Nephron (organoid): Measurements from ENCODE around the gene CACNA2D3.

Experiments
- H3K27ac Mint-ChIP-seq, 3 experiments: 2 replicates each; pipeline ENCODE4 v1.8.0; 2020; ENCODE audit warnings: mixed read lengths in 3 of 3, mild to moderate bottlenecking in 2 of 3, moderate library complexity in 1 of 3
- H3K27me3 Mint-ChIP-seq: 2 replicates; pipeline ENCODE4 v1.8.0; 2021; ENCODE audit warnings: low read depth, mild to moderate bottlenecking, moderate library complexity, mixed read lengths
- H3K36me3 Mint-ChIP-seq: 2 replicates; pipeline ENCODE4 v1.8.0; 2020; ENCODE audit warnings: low read depth, mixed read lengths
- H3K4me1 Mint-ChIP-seq: 2 replicates; pipeline ENCODE4 v1.8.0; 2020; ENCODE audit warnings: mixed read lengths
- H3K4me3 Mint-ChIP-seq, 3 experiments: 2 replicates each; pipeline ENCODE4 v1.8.0; 2020; ENCODE audit warnings: mild to moderate bottlenecking in 3 of 3, mixed read lengths in 3 of 3, moderate library complexity in 2 of 3
- H3K9me3 Mint-ChIP-seq: 2 replicates; pipeline ENCODE4 v1.8.0; 2020; ENCODE audit warnings: mixed read lengths
- CTCF ChIP-seq, 3 experiments: fragments of 200-600 bp; sonication (generic); IDR thresholded peaks; one replicate each; pipeline ENCODE4 v1.5.0; 2021; ENCODE audit warnings: antibody characterized with exemption in 3 of 3; ENCODE audit not compliant: unreplicated experiment in 3 of 3

The CACNA2D3 gene

GRCh38 chr3:54349691-54350090 lies 227.3 kb downstream of the CACNA2D3 start:
- Mint-ChIP-seq H3K36me3 (no peaks in the 10 kb centered on the region), H3K27me3 (peaks cover 10% of the 10 kb centered on the region), H3K9me3 (no peaks in the 10 kb centered on the region), H3K27ac (peak overlapping the region; percentile 22 to 38 (median 31)), H3K4me3 (no peak overlapping the region), H3K4me1 (peaks cover 46% of the 10 kb centered on the region)
- no peak for TF ChIP-seq CTCF (IDR thresholded peaks at IDR 0.05; ENCODE audit: unreplicated experiment in 3 of 3)

GRCh38 chr3:54353546-54353945 lies 231.2 kb downstream of the CACNA2D3 start:
- TF ChIP-seq CTCF (IDR thresholded peaks at IDR 0.05; ENCODE audit: unreplicated experiment in 3 of 3) = no peak

GRCh38 chr3:54353946-54354345 lies 231.6 kb downstream of the CACNA2D3 start:
- Mint-ChIP-seq H3K4me1 (peaks cover 62% of the 10 kb centered on the region), H3K4me3 (peak overlapping the region in 1 of 3 experiments; percentile 16), H3K36me3 (no peaks in the 10 kb centered on the region), H3K27me3 (peaks cover 7% of the 10 kb centered on the region), H3K9me3 (no peaks in the 10 kb centered on the region), H3K27ac (peak overlapping the region; percentile 79 to 87 (median 79))
- no peak for TF ChIP-seq CTCF (IDR thresholded peaks at IDR 0.05; ENCODE audit: unreplicated experiment in 3 of 3)

More at GRCh38 chr3:54353546-54353945, 231.2 kb downstream of the CACNA2D3 start:
- peak overlapping the region in 1 of 3 experiments; percentile 16 for H3K4me3 Mint-ChIP-seq
- H3K9me3 Mint-ChIP-seq = no peaks in the 10 kb centered on the region
- no peaks in the 10 kb centered on the region for H3K36me3 Mint-ChIP-seq
- H3K4me1 Mint-ChIP-seq = peaks cover 59% of the 10 kb centered on the region
- peaks cover 8% of the 10 kb centered on the region for H3K27me3 Mint-ChIP-seq
- peak overlapping the region; percentile 79 to 87 (median 79) for H3K27ac Mint-ChIP-seq

- H3K27me3 Mint-ChIP-seq = no peaks in the 10 kb centered on the region
- H3K27ac Mint-ChIP-seq = peak overlapping the region in 2 of 3 experiments; percentile 79 to 87
- no peak for TF ChIP-seq CTCF (IDR thresholded peaks at IDR 0.05; ENCODE audit: unreplicated experiment in 3 of 3)
- peaks cover 57% of the 10 kb centered on the region for H3K4me1 Mint-ChIP-seq
- no peak overlapping the region for H3K4me3 Mint-ChIP-seq
- no peaks in the 10 kb centered on the region for H3K36me3 Mint-ChIP-seq
- H3K9me3 Mint-ChIP-seq = no peaks in the 10 kb centered on the region
These were observed 233.4 kb downstream of the CACNA2D3 start for GRCh38 chr3:54355800-54356199.

GRCh38 chr3:54356261-54357045 lies 234.1 kb downstream of the CACNA2D3 start:
- no peak for TF ChIP-seq CTCF (IDR thresholded peaks at IDR 0.05; ENCODE audit: unreplicated experiment in 3 of 3)
- Mint-ChIP-seq H3K27me3 (no peaks in the 10 kb centered on the region), H3K36me3 (no peaks in the 10 kb centered on the region), H3K27ac (peak overlapping the region in 2 of 3 experiments; percentile 9 to 70), H3K9me3 (no peaks in the 10 kb centered on the region), H3K4me3 (no peak overlapping the region), H3K4me1 (peaks cover 57% of the 10 kb centered on the region)

- Mint-ChIP-seq H3K36me3 (no peaks in the 10 kb centered on the region), H3K4me3 (no peak overlapping the region)
- TF ChIP-seq CTCF (IDR thresholded peaks at IDR 0.05; ENCODE audit: unreplicated experiment in 3 of 3) = no peak
These were observed 234.9 kb downstream of the CACNA2D3 start for GRCh38 chr3:54357301-54357700.

More at GRCh38 chr3:54357301-54357700, 234.9 kb downstream of the CACNA2D3 start:
- no peaks in the 10 kb centered on the region for H3K9me3 Mint-ChIP-seq
- peak overlapping the region in 1 of 3 experiments; percentile 70 for H3K27ac Mint-ChIP-seq
- H3K4me1 Mint-ChIP-seq = peaks cover 57% of the 10 kb centered on the region
- no peaks in the 10 kb centered on the region for H3K27me3 Mint-ChIP-seq
